ENCODE data around the gene SLC6A17. TPM values are rescaled to one million over a fixed set of nuclear protein-coding genes. Genes with fewer than 3 reads are reported as not detected.

SLC6A17 gene
- total and polyA plus RNA-seq, 2 donors (not counting 3 experiments of a cell fraction or from before 2014, with no cell fraction given): 0.03 TPM; not detected in 1

GRCh38 chr1:110195196-110195595 is 44.9 kb downstream of the SLC6A17 start:
- H4K20me1 ChIP-seq (replicated peaks; ENCODE audit: control insufficient read depth, extremely low read depth, insufficient read depth, low read length): no peaks in the 10 kb centered on the region

More at GRCh38 chr1:110195196-110195595, 44.9 kb downstream of the SLC6A17 start:
- Histone ChIP-seq H3K9me3 (replicated peaks; ENCODE audit: control insufficient read depth, insufficient read depth, low read length) (no peaks in the 10 kb centered on the region), H3K27ac (ENCODE audit: insufficient read depth, low read depth, low read length) (no peak overlapping the region), H3K9ac (replicated peaks; ENCODE audit: extremely low read depth, insufficient read depth, low read length) (no peak overlapping the region), H3K4me3 (replicated peaks in 1 of 3; ENCODE audit: insufficient read depth in 1 of 3, low read depth in 1 of 3, low read length in 3 of 3) (no peak overlapping the region), H3K4me1 (ENCODE audit: control insufficient read depth, extremely low read depth, insufficient read depth, low read length) (no peaks in the 10 kb centered on the region), H3K36me3 (ENCODE audit: control insufficient read depth in 2 of 2, extremely low read depth in 1 of 2, insufficient read depth in 2 of 2, low read length in 2 of 2) (no peaks in the 10 kb centered on the region), H3K9me1 (replicated peaks; ENCODE audit: control insufficient read depth, extremely low read depth, insufficient read depth, low read length) (no peaks in the 10 kb centered on the region), H3K27me3 (ENCODE audit: control insufficient read depth in 2 of 2, insufficient read depth in 2 of 2, low read length in 2 of 2) (no peaks in the 10 kb centered on the region), H3K4me2 (ENCODE audit: insufficient read depth, low read length) (no peak overlapping the region), H2AFZ (ENCODE audit: low read depth, low read length) (no peak overlapping the region), H3K79me2 (ENCODE audit: control insufficient read depth, insufficient read depth, low read length) (no peaks in the 10 kb centered on the region)
- FAIRE-seq (no peak), DNase-seq (ENCODE audit: low read depth, low spot score) (no peak)
- CTCF ChIA-PET: interaction anchor here (1.0 kb wide), 1 partner anchor 265 kb away, joined by 6 read pairs; no protein-coding TSS in a partner anchor
- POLR2A ChIA-PET: no interaction called here
- BruUV-seq (replicated peaks): no TSS peak
- dilution Hi-C loops (cut with MboI; ENCODE audit: extremely low pct_ligation_motif_present, low sequenced_read_pairs): no loop called here
- TF ChIP-seq FOS (IDR thresholded peaks at IDR 0.05; ENCODE audit: borderline replicate concordance, insufficient read depth, low read length) (no peak), EZH2 (IDR thresholded peaks at IDR 0.05; ENCODE audit: borderline replicate concordance, low read depth, low read length, severe bottlenecking) (no peak), MYC (IDR thresholded peaks at IDR 0.05; ENCODE audit: low read depth, low read length) (no peak), GATA2 (IDR thresholded peaks at IDR 0.05; ENCODE audit: insufficient read depth, insufficient read length, low read depth, low read length) (no peak), CTCF (IDR thresholded peaks at IDR 0.05; ENCODE audit: extremely low read depth in 1 of 2, insufficient read depth in 1 of 2, low read depth in 1 of 2, low read length in 2 of 2) (no peak), JUN (IDR thresholded peaks at IDR 0.05; ENCODE audit: borderline replicate concordance, insufficient read depth, insufficient read length, low read depth) (no peak), POLR2A (IDR thresholded peaks at IDR 0.05; ENCODE audit: low read depth, low read length) (no peak), MAX (IDR thresholded peaks at IDR 0.05; ENCODE audit: insufficient read depth, insufficient read length) (no peak), POLR2AphosphoS5 (IDR thresholded peaks at IDR 0.05; ENCODE audit: insufficient read depth, low read depth, low read length) (no peak)
- intact Hi-C loops (cut with micrococcal nuclease): no loop called here
